CD4-positive, alpha-beta T cell treated with Interleukin-4 for 4 hours (primary cell): Measurements from ENCODE around the gene MAD2L1BP.

ENCODE experiments used
- DNase-seq: peaks from one replicate; pipeline ENCODE4 v3.0.0-alpha.2; 2020

The MAD2L1BP gene

DNA sequence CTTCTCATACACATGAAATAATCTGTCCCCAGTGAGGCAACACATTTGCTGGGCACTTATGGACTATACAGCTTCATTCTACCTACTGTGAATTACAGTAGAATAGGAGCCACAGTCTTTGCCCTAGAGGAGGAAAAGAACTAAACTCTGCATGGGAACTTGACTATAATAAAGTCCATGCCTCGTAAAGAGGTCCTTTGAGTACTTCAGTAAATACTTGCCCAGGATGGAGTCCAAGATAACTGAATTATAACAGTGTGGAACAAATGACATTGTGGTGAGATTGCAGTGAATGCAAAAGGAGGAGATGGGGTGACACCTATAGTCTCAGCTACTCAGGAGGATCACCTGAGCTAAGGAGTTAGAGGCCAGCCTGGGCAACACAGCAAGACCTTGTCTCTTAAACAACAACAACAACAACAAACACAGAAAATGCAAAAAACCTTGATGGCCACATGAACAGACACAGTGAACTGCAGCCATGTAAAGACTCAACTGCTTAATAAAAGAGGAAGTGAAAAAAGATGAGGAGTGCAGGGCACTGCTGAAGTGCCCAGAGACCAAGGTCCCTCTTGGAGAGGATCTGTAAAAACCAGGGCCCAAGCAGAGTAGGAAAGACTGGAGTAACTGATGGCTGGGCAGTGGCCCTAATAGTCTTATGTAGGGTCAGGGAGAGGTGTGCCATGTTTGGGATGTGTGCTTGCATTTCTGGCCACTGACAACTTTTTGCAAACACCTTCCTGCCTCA is 48.2 kb downstream of the MAD2L1BP start:
- no peak for DNase-seq

DNA sequence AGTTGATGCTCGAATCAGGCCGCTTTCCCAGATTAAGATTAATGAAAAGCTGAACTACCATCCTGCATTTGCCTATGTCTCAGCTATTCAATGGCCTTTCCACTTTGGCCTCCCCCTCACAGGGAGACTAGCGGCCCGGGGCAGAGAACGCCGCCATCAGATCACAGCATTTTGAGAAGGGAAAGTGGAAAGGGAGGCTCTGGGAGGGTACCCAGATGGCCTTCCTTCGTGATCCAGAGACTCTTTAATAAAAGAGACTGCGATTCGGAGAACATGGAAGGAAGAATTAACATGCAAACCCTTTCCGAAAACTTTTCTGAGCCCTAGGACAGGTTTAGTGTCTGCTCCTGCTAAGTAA is 51.4 kb downstream of the MAD2L1BP start:
- no peak for DNase-seq

DNA sequence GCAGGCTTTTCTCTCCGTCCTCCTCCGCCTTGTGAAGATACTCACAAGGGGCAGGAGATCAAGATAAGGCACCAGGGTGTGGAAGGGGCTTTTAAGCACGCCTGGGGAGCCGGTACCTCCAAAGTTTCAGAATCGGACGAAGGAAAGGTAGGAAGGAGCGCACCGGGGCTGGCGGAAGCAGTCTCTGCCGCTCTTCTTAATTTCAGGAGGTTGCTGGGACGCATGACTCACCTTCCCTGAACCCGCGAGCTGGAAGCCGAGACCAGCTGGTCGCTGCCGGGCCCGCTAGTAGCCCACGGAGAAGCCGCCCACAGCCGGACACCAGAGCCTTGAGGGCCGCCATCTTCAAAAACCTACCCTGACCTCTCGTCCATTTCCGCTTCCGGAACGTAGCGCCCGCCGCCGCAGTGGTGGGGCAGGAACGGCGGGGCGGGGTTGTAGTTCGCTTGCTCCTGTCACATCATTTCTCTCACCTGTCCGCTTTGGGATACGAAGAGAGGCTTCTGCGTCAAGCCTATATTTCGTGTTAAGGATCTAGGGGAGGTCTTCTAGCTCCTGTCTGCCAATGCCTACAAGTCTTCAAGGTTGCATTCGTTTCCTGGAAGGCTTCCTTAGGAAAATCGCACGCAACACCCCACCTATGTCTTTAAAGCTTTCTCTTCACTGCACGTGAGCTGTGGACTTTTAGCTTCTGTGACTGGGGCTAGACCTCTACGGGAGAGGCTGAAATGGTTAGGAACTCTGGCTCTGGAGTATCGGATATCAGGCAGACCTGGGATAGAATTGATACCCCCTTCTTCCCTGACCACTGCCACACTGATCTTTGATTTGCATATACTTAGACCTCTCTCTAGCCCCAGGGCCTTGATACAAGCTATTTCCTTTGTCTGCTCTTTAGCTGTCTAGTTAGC is 52.1 kb downstream of the MAD2L1BP start, which contains the start of gene MRPS18A:
TSS of gene MRPS18A (minus strand) at position 355 of the 911 bp plus-strand sequence. CDS start at position 343, 12 bp downstream.
- peak; percentile 73 for DNase-seq

DNA sequence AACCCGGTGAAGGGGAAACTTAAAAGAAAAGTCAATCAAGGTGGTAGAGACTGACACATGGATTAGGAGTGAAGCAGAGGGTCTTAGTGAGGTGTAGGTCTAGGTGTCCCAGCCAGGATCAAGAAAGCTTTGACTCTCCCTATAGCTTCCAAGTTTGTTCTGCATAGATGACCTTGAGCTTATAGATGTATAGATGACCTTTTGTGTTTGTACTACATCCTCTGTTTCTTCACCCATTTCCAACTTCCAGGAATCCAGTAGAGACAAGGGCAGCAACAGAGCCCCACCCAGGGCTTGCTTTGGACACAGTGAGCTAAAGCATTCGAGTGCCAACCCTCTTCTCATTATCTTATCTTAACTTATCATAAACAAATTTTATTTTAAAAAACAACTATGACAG is 53.8 kb downstream of the MAD2L1BP start:
- DNase-seq, result no peak
